ENCODE data around the gene HELZ. TPM values are rescaled to one million over a fixed set of nuclear protein-coding genes. Genes with fewer than 3 reads are reported as not detected.

Gene HELZ
- total RNA-seq, 4 donors from 2014 or later = 24.4 to 42.4 (median 26.3) TPM

DNA sequence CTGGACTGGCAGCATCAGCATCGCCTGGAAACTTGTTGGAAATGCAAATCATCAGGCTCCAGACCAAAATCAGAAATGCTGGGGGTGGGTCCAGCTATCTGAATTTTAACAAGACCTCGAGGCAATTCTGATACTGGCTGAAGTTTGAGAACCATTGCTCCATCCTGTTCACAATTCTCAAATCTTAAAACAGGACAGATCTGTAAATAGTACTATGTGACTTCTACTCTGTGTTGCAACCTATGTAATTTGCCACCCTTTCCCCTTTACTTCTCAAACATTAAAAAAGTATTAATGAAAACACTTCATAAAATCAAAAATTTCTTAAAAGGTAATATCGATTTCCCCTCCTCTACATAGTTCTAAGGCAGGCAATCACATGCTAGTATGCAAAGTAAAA is 172.1 kb downstream of the HELZ start:
- TF ChIP-seq, protein P1, sequence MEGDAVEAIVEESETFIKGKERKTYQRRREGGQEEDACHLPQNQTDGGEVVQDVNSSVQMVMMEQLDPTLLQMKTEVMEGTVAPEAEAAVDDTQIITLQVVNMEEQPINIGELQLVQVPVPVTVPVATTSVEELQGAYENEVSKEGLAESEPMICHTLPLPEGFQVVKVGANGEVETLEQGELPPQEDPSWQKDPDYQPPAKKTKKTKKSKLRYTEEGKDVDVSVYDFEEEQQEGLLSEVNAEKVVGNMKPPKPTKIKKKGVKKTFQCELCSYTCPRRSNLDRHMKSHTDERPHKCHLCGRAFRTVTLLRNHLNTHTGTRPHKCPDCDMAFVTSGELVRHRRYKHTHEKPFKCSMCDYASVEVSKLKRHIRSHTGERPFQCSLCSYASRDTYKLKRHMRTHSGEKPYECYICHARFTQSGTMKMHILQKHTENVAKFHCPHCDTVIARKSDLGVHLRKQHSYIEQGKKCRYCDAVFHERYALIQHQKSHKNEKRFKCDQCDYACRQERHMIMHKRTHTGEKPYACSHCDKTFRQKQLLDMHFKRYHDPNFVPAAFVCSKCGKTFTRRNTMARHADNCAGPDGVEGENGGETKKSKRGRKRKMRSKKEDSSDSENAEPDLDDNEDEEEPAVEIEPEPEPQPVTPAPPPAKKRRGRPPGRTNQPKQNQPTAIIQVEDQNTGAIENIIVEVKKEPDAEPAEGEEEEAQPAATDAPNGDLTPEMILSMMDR (IDR thresholded peaks at IDR 0.05) = no peak
- no peak for TF ChIP-seq POLR2A (IDR thresholded peaks at IDR 0.05)
- WGBS, 2 donors = 78 to 87% methylated on average over 3 of the region's 3 CpGs
- no peak for DNase-seq (ENCODE audit: low spot score in 2 of 2)
- no peak overlapping the region for H3K4me3 ChIP-seq (ENCODE audit: low read depth, poor library complexity, severe bottlenecking)
- intact Hi-C loops (cut with DNase I; ENCODE audit: low total_unique reads) = no loop called here

DNA sequence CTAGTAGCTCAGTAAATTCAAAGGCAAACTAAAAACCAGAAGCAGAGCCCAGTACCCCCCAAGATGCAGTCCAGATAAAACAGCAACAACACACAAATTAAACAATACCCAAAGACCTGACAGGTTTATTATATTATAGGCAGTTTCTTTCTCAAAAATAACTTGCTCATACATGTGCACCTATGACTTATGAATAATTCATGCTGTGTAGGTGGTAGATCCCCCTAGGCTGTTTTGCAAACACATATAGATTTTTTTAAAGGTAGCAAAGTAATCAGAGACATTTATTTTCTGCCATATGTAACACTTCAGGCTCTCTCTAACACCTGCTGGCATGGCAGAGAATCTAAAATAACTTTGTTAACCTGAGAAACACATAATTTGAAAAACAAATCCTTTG is 173.4 kb downstream of the HELZ start:
- TF ChIP-seq, protein P1 (IDR thresholded peaks at IDR 0.05) = no peak
- TF ChIP-seq POLR2A (IDR thresholded peaks at IDR 0.05) = no peak
- intact Hi-C loops (cut with DNase I; ENCODE audit: low total_unique reads) = no loop called here
- H3K4me3 ChIP-seq (ENCODE audit: low read depth, poor library complexity, severe bottlenecking) = no peak overlapping the region
- DNase-seq (ENCODE audit: low spot score in 2 of 2) = no peak

DNA sequence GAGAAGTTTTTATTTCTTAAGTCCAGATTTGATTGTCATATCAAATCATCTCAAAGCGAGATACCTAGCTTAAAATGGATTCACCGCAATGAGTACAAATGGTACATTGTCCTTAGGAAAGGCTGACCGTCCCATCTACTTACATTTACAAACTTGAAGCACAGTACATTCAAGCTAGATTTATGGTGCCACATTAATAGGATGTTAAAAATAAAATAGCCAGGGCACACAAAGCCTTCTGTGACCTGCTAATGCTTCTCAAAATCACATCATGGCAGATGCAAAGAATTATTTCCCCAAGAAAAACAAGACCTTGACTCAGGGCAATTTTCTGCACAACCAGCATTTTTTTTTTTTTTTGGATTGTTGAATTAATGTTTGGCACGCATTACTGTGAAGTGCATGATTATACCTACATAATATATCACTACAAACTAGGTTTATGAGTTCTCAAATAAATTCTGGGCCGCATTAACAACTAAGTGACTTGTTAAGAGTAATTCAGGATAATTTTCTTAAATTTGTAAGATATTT is 175.3 kb downstream of the HELZ start:
- no peak for DNase-seq (ENCODE audit: low spot score in 2 of 2)
- intact Hi-C loops (cut with DNase I; ENCODE audit: low total_unique reads) = no loop called here
- no peak overlapping the region for H3K4me3 ChIP-seq (ENCODE audit: low read depth, poor library complexity, severe bottlenecking)
- WGBS, 2 donors = 88% methylated on average over 5 of the region's 5 CpGs
- TF ChIP-seq, protein P1 (IDR thresholded peaks at IDR 0.05) = no peak
- TF ChIP-seq POLR2A (IDR thresholded peaks at IDR 0.05) = no peak

DNA sequence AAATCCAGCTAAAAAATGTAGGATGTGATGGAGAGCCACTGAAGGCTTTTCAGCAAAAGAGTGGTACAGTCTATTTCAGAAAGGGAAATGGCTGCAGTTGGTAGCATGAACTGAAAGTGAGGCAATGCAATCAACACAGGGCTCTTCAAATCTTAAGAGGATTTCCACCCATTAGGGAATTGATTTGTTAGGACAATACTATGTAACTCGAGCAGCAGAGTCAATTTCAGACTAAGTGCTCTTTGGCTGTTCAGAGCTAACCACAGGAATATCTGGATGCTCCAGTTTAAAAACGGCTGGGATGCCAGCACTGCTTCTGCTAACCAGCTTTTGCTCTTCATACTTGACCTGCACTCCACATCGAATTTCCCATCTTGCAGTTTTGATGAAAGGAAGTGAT is 176.0 kb downstream of the HELZ start:
- H3K4me3 ChIP-seq (ENCODE audit: low read depth, poor library complexity, severe bottlenecking) = no peak overlapping the region
- intact Hi-C loops (cut with DNase I; ENCODE audit: low total_unique reads) = no loop called here
- DNase-seq (ENCODE audit: low spot score in 2 of 2) = no peak
- TF ChIP-seq, protein P1 (IDR thresholded peaks at IDR 0.05) = no peak
- TF ChIP-seq POLR2A (IDR thresholded peaks at IDR 0.05) = no peak
- WGBS, 2 donors = 55 to 65% methylated on average over 3 of the region's 3 CpGs

DNA sequence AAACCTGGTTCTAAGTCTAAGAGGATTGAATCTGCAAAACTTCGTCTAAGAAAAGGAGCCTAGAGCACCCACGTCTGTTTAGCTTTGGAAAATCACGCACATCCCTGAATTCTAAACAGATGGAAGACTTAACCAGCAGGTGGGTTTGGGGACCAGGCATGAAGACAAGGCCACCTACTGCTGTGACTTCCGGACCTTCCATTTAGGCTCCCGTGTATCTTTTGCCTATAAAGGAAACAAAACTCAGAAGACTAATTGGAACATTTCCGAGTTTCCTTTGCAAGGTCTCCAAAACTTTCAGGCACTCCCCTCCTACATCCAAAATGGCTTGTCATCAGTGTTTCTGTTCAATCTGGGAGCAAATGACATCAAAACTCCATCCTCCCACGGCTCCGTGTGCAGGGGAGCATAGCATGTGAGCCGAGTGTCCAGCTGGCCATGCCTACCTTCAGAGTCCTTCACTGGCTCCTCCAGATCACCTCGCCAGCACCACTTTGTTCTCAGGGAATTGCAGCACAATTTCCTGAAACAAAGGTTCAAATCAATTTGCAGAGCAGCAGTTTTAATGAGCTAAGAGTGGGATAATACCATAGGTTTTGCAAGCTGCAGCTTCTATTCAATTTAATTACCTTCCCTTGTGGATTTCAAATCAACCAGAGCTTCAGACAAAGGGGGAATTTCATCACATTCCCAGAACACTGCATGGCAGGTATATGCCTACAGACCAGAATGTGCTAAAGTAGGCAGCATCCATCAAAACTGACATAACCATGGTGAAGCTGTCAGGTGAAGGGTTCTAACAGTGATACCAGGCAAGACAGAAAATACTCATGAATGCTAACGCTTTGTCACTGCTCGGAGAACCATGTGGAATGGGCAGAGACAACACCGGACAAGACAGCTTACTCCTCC is 177.2 kb downstream of the HELZ start:
- TF ChIP-seq, protein P1 (IDR thresholded peaks at IDR 0.05) = no peak
- TF ChIP-seq POLR2A (IDR thresholded peaks at IDR 0.05) = no peak
- no peak overlapping the region for H3K4me3 ChIP-seq (ENCODE audit: low read depth, poor library complexity, severe bottlenecking)
- no peak for DNase-seq (ENCODE audit: low spot score in 2 of 2)
- intact Hi-C loops (cut with DNase I; ENCODE audit: low total_unique reads) = no loop called here
- 88 to 89% methylated on average over 13 of the region's 13 CpGs for WGBS, 2 donors

All from lower leg skin (tissue), 4 donors.